Parathyroid adenoma (tissue), 2 donors: ENCODE results near the gene AADAT.
"Not testable (repeated sequence)": the region's sequence is repeated elsewhere in the genome, so short reads cannot be mapped to it uniquely, and the experiment has no call there.

Experiments
- H2AFZ ChIP-seq: fragments of 300-600 bp; sonication (generic); one replicate; pipeline ENCODE4 v1.7.0; 2017; ENCODE audit warnings: antibody characterized with exemption, mild to moderate bottlenecking
- H3K27ac ChIP-seq: fragments of 300-600 bp; sonication (generic); one replicate; pipeline ENCODE4 v1.7.0; 2017
- H3K27me3 ChIP-seq: fragments of 300-600 bp; sonication (generic); one replicate; pipeline ENCODE4 v1.7.0; 2017; ENCODE audit warnings: low read length; ENCODE audit not compliant: control insufficient read depth, insufficient read depth
- H3K36me3 ChIP-seq: fragments of 300-600 bp; sonication (generic); one replicate; pipeline ENCODE4 v1.7.0; 2017; ENCODE audit warnings: low read length; ENCODE audit not compliant: control insufficient read depth, insufficient read depth
- H3K4me1 ChIP-seq: fragments of 300-600 bp; sonication (generic); one replicate; pipeline ENCODE4 v1.7.0; 2017; ENCODE audit warnings: control low read depth
- H3K4me2 ChIP-seq: fragments of 300-600 bp; sonication (generic); one replicate; pipeline ENCODE4 v1.7.0; 2017; ENCODE audit warnings: low read length
- H3K4me3 ChIP-seq: fragments of 300-600 bp; sonication (generic); one replicate; pipeline ENCODE4 v1.7.0; 2017; ENCODE audit warnings: low read depth, low read length
- H3K79me2 ChIP-seq: fragments of 300-600 bp; sonication (generic); one replicate; pipeline ENCODE4 v1.7.0; 2017; ENCODE audit warnings: control low read depth
- H3K9ac ChIP-seq: fragments of 300-600 bp; sonication (generic); one replicate; pipeline ENCODE4 v1.7.0; 2017; ENCODE audit warnings: mild to moderate bottlenecking
- H3K9me3 ChIP-seq: fragments of 300-600 bp; sonication (generic); one replicate; pipeline ENCODE4 v1.7.0; 2017; ENCODE audit warnings: low read length; ENCODE audit not compliant: control insufficient read depth
- TF ChIP-seq, protein P1 (sequence below): fragments of 300-600 bp; sonication (generic); IDR thresholded peaks from one replicate; pipeline ENCODE4 v1.7.0; 2017; ENCODE audit warnings: antibody characterized with exemption, mild to moderate bottlenecking
- donor health status: primary hyperparathyroidism.

Gene AADAT

GRCh38 chr4:170109586-170110284, 20.0 kb upstream of the AADAT start:
- TF ChIP-seq, protein P1, sequence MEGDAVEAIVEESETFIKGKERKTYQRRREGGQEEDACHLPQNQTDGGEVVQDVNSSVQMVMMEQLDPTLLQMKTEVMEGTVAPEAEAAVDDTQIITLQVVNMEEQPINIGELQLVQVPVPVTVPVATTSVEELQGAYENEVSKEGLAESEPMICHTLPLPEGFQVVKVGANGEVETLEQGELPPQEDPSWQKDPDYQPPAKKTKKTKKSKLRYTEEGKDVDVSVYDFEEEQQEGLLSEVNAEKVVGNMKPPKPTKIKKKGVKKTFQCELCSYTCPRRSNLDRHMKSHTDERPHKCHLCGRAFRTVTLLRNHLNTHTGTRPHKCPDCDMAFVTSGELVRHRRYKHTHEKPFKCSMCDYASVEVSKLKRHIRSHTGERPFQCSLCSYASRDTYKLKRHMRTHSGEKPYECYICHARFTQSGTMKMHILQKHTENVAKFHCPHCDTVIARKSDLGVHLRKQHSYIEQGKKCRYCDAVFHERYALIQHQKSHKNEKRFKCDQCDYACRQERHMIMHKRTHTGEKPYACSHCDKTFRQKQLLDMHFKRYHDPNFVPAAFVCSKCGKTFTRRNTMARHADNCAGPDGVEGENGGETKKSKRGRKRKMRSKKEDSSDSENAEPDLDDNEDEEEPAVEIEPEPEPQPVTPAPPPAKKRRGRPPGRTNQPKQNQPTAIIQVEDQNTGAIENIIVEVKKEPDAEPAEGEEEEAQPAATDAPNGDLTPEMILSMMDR: no peak
- Histone ChIP-seq H3K27ac (no peak overlapping the region), H3K9ac (no peak overlapping the region), H3K27me3 (no peaks in the 10 kb centered on the region), H3K79me2 (no peaks in the 10 kb centered on the region), H2AFZ (no peak overlapping the region), H3K4me1 (no peaks in the 10 kb centered on the region), H3K36me3 (no peaks in the 10 kb centered on the region), H3K9me3 (no peaks in the 10 kb centered on the region), H3K4me2 (no peak overlapping the region), H3K4me3 (no peak overlapping the region)

DNA sequence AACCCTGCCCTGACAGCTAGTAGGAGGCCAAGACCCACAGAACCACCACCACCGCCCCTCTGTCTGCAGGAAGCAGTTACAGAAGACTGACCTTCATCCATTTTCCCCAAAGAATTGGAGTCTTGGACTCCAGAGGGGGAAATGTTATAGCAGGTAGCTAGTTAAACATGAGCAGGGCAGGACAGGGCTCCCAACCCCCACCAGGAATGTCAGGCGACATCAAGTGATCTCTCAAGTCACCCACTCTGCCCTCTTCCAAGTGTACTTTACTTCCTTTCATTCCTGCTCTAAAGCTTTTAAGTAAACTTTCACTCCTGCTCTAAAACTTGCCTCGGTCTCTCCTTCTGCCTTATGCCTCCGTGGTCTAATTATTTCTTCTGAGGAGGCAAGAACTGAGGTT, 17.1 kb upstream of the AADAT start:
- no peaks in the 10 kb centered on the region for H3K79me2 ChIP-seq
- H3K27me3 ChIP-seq: no peaks in the 10 kb centered on the region
- TF ChIP-seq, protein P1: no peak
- H3K9ac ChIP-seq: no peak overlapping the region
- H3K4me1 ChIP-seq: no peaks in the 10 kb centered on the region
- H3K4me2 ChIP-seq: no peak overlapping the region
- no peak overlapping the region for H3K27ac ChIP-seq
- H3K36me3 ChIP-seq: no peaks in the 10 kb centered on the region
- H3K9me3 ChIP-seq: no peaks in the 10 kb centered on the region
- H2AFZ ChIP-seq: no peak overlapping the region
- no peak overlapping the region for H3K4me3 ChIP-seq

DNA sequence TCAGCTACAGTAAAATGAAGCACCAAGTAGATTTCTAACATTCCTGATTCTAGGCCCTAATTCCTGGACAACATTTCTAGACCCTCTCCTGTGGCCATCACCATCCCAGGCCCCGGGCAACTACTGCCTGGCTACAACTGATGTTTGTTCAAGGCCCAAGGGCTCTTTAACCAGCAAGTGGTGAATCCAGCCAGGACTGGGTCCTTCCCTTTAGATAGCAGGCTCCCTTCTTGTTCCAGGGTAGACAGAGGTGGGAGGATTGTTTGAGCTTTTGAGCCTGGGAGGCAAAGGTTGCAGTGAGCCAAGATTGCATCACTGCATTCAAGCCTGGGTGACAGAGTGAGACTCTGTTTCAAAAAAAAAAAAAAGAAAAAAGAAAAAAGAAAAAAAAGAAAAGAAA, 12.7 kb upstream of the AADAT start:
- Histone ChIP-seq H3K27ac (no peak overlapping the region), H2AFZ (no peak overlapping the region), H3K4me2 (no peak overlapping the region), H3K27me3 (no peaks in the 10 kb centered on the region), H3K9ac (no peak overlapping the region), H3K4me3 (no peak overlapping the region), H3K4me1 (no peaks in the 10 kb centered on the region), H3K9me3 (no peaks in the 10 kb centered on the region), H3K79me2 (no peaks in the 10 kb centered on the region), H3K36me3 (no peaks in the 10 kb centered on the region)
- TF ChIP-seq, protein P1: no peak

- H3K9me3 ChIP-seq, H3K27ac ChIP-seq, H3K9ac ChIP-seq, H3K36me3 ChIP-seq, H2AFZ ChIP-seq, H3K4me1 ChIP-seq, H3K79me2 ChIP-seq, H3K4me2 ChIP-seq, H3K27me3 ChIP-seq, H3K4me3 ChIP-seq: not testable (repeated sequence)
These were observed 8.4 kb upstream of the AADAT start for GRCh38 chr4:170098171-170098570.

DNA sequence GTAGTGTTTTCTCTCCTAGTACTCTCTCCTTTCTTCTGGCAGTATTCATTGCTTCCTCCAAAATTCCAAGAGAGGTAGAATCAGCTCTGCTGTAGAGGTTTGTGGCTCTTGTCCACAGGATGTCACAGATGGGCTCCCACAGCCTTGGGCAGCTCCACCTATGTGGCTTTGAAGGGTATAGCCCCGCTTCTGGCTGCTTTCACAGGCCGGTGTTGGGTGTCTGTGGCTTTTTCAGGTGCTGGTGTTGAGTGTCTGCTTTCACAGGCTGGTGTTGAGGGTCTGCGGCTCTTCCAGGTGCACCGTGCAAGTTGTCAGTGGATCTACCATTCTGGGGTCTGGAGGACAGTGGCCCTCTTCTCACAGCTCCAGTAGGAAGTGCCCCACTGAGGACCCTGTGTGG, 7.9 kb upstream of the AADAT start:
- no peak overlapping the region for H3K9ac ChIP-seq
- H3K4me3 ChIP-seq: no peak overlapping the region
- H3K27me3 ChIP-seq: no peaks in the 10 kb centered on the region
- H3K4me2 ChIP-seq: no peak overlapping the region
- no peaks in the 10 kb centered on the region for H3K36me3 ChIP-seq
- no peaks in the 10 kb centered on the region for H3K79me2 ChIP-seq
- H3K9me3 ChIP-seq: no peaks in the 10 kb centered on the region
- no peak overlapping the region for H3K27ac ChIP-seq
- H3K4me1 ChIP-seq: no peaks in the 10 kb centered on the region
- TF ChIP-seq, protein P1: no peak
- no peak overlapping the region for H2AFZ ChIP-seq
